Upper lobe of left lung (tissue), 4 donors: ENCODE measurements around the gene PI4K2B.

Experiments used
- CTCF ChIP-seq, 6 experiments: fragments of 450-650 bp in 4 of 6; fragments of 200-600 bp in 2 of 6; sonication (generic) in 2 of 6; IDR thresholded peaks; one replicate each; pipeline ENCODE4 v1.5.1; 2016 to 2019; ENCODE audit warnings: antibody characterized with exemption in 6 of 6
- EP300 ChIP-seq, 4 donors: sonication (generic); formaldehyde crosslinking; IDR thresholded peaks; one replicate each; pipeline ENCODE4 v1.5.1; 2017; ENCODE audit warnings: antibody characterized with exemption in 4 of 4, control low read depth in 2 of 4
- POLR2A ChIP-seq, 4 donors: fragments of 450-650 bp; IDR thresholded peaks; one replicate each; pipeline ENCODE4 v1.5.1; 2016 to 2017; ENCODE audit warnings: antibody characterized with exemption in 4 of 4, mild to moderate bottlenecking in 2 of 4

- TF ChIP-seq POLR2A (IDR thresholded peaks at IDR 0.05) (peak in 2 of 4 donors; percentile 41 to 64), CTCF (IDR thresholded peaks at IDR 0.05) (peak; percentile 94 to 99 (median 96)), EP300 (IDR thresholded peaks at IDR 0.05) (no peak)
Measured at GRCh38 chr4:25312496-25313200, 78.8 kb downstream of the PI4K2B start, which contains the start of gene ZCCHC4.
